DMS53 treated with DMSO at 0.1 percent for 48 hours (cell line): ENCODE data around the gene NAALADL2.
"Not testable (repeated sequence)": the region's sequence is repeated elsewhere in the genome, so short reads cannot be mapped to it uniquely, and the experiment has no call there.

Source experiments
- DNase-seq: peaks from one replicate; lab custom pipeline; 2025; ENCODE audit not compliant: unreplicated experiment; lab: John Stamatoyannopoulos, UW

The NAALADL2 gene

GRCh38 chr3:175552929-175553328 lies 693.8 kb downstream of the NAALADL2 start:
- peak; percentile 55 for DNase-seq

GRCh38 chr3:175554801-175555200 lies 695.7 kb downstream of the NAALADL2 start:
- no peak for DNase-seq

GRCh38 chr3:175558261-175558660 lies 699.1 kb downstream of the NAALADL2 start:
- DNase-seq = no peak

GRCh38 chr3:175564363-175564762 lies 705.2 kb downstream of the NAALADL2 start:
- DNase-seq = no peak

- no peak for DNase-seq
Observed at GRCh38 chr3:175571096-175571495, 712.0 kb downstream of the NAALADL2 start.

GRCh38 chr3:175573226-175573625 lies 714.1 kb downstream of the NAALADL2 start:
- DNase-seq = no peak

GRCh38 chr3:175580318-175580717 lies 721.2 kb downstream of the NAALADL2 start:
- DNase-seq = no peak

- no peak for DNase-seq
Observed at GRCh38 chr3:175585898-175586297, 726.8 kb downstream of the NAALADL2 start.

- no peak for DNase-seq
Observed at GRCh38 chr3:175590745-175591144, 731.6 kb downstream of the NAALADL2 start.

- DNase-seq = no peak
Observed at GRCh38 chr3:175591375-175591774, 732.2 kb downstream of the NAALADL2 start.

GRCh38 chr3:175593331-175593730 lies 734.2 kb downstream of the NAALADL2 start:
- DNase-seq = no peak

- DNase-seq = no peak
Observed at GRCh38 chr3:175598740-175599139, 739.6 kb downstream of the NAALADL2 start.

GRCh38 chr3:175601521-175601920 lies 742.4 kb downstream of the NAALADL2 start:
- no peak for DNase-seq

- no peak for DNase-seq
Observed at GRCh38 chr3:175605851-175606250, 746.7 kb downstream of the NAALADL2 start.

GRCh38 chr3:175606650-175607318 lies 747.6 kb downstream of the NAALADL2 start:
- DNase-seq = no peak

GRCh38 chr3:175608356-175608755 lies 749.2 kb downstream of the NAALADL2 start:
- no peak for DNase-seq

GRCh38 chr3:175608911-175609310 lies 749.8 kb downstream of the NAALADL2 start:
- no peak for DNase-seq

GRCh38 chr3:175612487-175613196 lies 753.5 kb downstream of the NAALADL2 start:
- DNase-seq = no peak

- DNase-seq = not testable (repeated sequence)
Observed at GRCh38 chr3:175614107-175614506, 755.0 kb downstream of the NAALADL2 start.

- DNase-seq = no peak
Observed at GRCh38 chr3:175617247-175617646, 758.1 kb downstream of the NAALADL2 start.

GRCh38 chr3:175619369-175619768 lies 760.2 kb downstream of the NAALADL2 start:
- DNase-seq = no peak

GRCh38 chr3:175620093-175620492 lies 761.0 kb downstream of the NAALADL2 start:
- no peak for DNase-seq

- DNase-seq = no peak
Observed at GRCh38 chr3:175620532-175620931, 761.4 kb downstream of the NAALADL2 start.
